Gastrocnemius medialis (tissue), 4 donors: ENCODE results near the gene DNAJC8. TPM values are rescaled to one million over a fixed set of nuclear protein-coding genes. Genes with fewer than 3 reads are reported as not detected.

ENCODE experiments used
- ATAC-seq, 2 donors: fragments of 150-250 bp; one replicate each; pipeline ENCODE4 v1.9.1; 2016
- DNase-seq, 2 donors: peaks; one replicate each; pipeline ENCODE4 v3.0.0-alpha.2; 2019
- H3K27ac ChIP-seq, 4 donors: fragments of 200-600 bp; sonication (generic); 1 replicate in 1 of 4; 2 replicates in 3 of 4; pipeline ENCODE4 v1.5.1; 2016 to 2018; ENCODE audit warnings: mild to moderate bottlenecking in 2 of 4, moderate library complexity in 1 of 4
- H3K27me3 ChIP-seq, 3 donors: fragments of 200-600 bp; sonication (generic) in 2 of 3; 1 replicate in 1 of 3; 2 replicates in 2 of 3; pipeline versions ENCODE4 v1.5.1 to v1.6.0; 2016 to 2019; ENCODE audit warnings: mild to moderate bottlenecking in 1 of 3, moderate library complexity in 1 of 3
- H3K36me3 ChIP-seq, 2 donors: fragments of 200-600 bp; sonication (generic) in 1 of 2; one replicate each; pipeline ENCODE4 v1.5.1; 2017 to 2018
- H3K4me1 ChIP-seq, 2 donors: fragments of 200-600 bp; sonication (generic) in 1 of 2; one replicate each; pipeline ENCODE4 v1.5.1; 2016 to 2017; ENCODE audit warnings: mild to moderate bottlenecking in 2 of 2
- H3K4me3 ChIP-seq, 4 donors: fragments of 200-600 bp; sonication (generic) in 3 of 4; 1 replicate in 1 of 4; 2 replicates in 3 of 4; pipeline ENCODE4 v1.5.1; 2016 to 2019; ENCODE audit warnings: mild to moderate bottlenecking in 2 of 4
- H3K9me3 ChIP-seq, 3 donors: fragments of 200-600 bp; sonication (generic) in 2 of 3; 1 replicate in 1 of 3; 2 replicates in 2 of 3; pipeline ENCODE4 v1.5.1; 2016 to 2019
- CTCF ChIP-seq, 5 experiments: fragments of 450-650 bp in 3 of 5; fragments of 200-600 bp in 2 of 5; sonication (generic) in 2 of 5; IDR thresholded peaks in 4 of 5; conservative IDR thresholded peaks in 1 of 5; 1 replicate in 4 of 5; 2 replicates in 1 of 5; pipeline ENCODE4 v1.5.1; 2016 to 2019; ENCODE audit warnings: antibody characterized with exemption in 5 of 5, mild to moderate bottlenecking in 3 of 5, moderate library complexity in 3 of 5
- POLR2A ChIP-seq, 2 donors: fragments of 450-650 bp; IDR thresholded peaks; one replicate each; pipeline ENCODE4 v1.6.1; 2017; ENCODE audit warnings: antibody characterized with exemption in 2 of 2, mild to moderate bottlenecking in 2 of 2, moderate library complexity in 2 of 2
- in situ Hi-C, 4 donors: fragments of 200-750 bp; cut with MboI; loops; one replicate each; pipeline versions ENCODE4 v1.15.0 to v1.8.0; 2017; ENCODE audit warnings: low sequenced_read_pairs in 4 of 4
- intact Hi-C: fragments of 100-400 bp; cut with DNase I; formaldehyde crosslinking; loops from one replicate; pipeline ENCODE4 v1.15.1; 2023; ENCODE audit warnings: low total_unique reads
- total RNA-seq, 4 donors: library from RNA; depleted of rRNA; stranded (reverse); fragments of >200 nt; gene quantifications; one replicate each; pipeline versions ENCODE4 v1.1.0 to v1.2.3, GENCODE V29; 2016

Gene DNAJC8
- total RNA-seq, 4 donors from 2014 or later: 37.6 to 56.1 (median 51.2) TPM

GRCh38 chr1:28190996-28191645 lies 41.7 kb downstream of the DNAJC8 start:
- Histone ChIP-seq H3K4me3 (no peak overlapping the region), H3K27ac (no peak overlapping the region), H3K9me3 (no peaks in the 10 kb centered on the region), H3K27me3 (no peaks in the 10 kb centered on the region), H3K4me1 (no peaks in the 10 kb centered on the region), H3K36me3 (no peaks in the 10 kb centered on the region)
- intact Hi-C loops: no loop called here
- no peak for ATAC-seq
- in situ Hi-C loops: no loop called here
- DNase-seq: no peak
- TF ChIP-seq POLR2A (IDR thresholded peaks at IDR 0.05) (no peak), CTCF (IDR thresholded peaks at IDR 0.05 in 4 of 5, conservative IDR thresholded peaks at IDR 0.05 in 1 of 5) (no peak)

GRCh38 chr1:28190337-28190979 lies 42.4 kb downstream of the DNAJC8 start:
- intact Hi-C loops (no loop called here), in situ Hi-C loops (no loop called here)
- Histone ChIP-seq H3K4me3 (no peak overlapping the region), H3K4me1 (no peaks in the 10 kb centered on the region), H3K36me3 (no peaks in the 10 kb centered on the region), H3K27me3 (no peaks in the 10 kb centered on the region), H3K27ac (no peak overlapping the region), H3K9me3 (no peaks in the 10 kb centered on the region)
- no peak for ATAC-seq
- no peak for DNase-seq
- TF ChIP-seq POLR2A (IDR thresholded peaks at IDR 0.05) (no peak), CTCF (IDR thresholded peaks at IDR 0.05 in 4 of 5, conservative IDR thresholded peaks at IDR 0.05 in 1 of 5) (no peak)

- Histone ChIP-seq H3K27me3 (no peaks in the 10 kb centered on the region), H3K36me3 (no peaks in the 10 kb centered on the region), H3K4me1 (no peaks in the 10 kb centered on the region), H3K27ac (no peak overlapping the region), H3K9me3 (no peaks in the 10 kb centered on the region), H3K4me3 (no peak overlapping the region)
- no peak for TF ChIP-seq CTCF (IDR thresholded peaks at IDR 0.05 in 4 of 5, conservative IDR thresholded peaks at IDR 0.05 in 1 of 5)
- no peak for TF ChIP-seq POLR2A (IDR thresholded peaks at IDR 0.05)
- DNase-seq (no peak), ATAC-seq (no peak)
- in situ Hi-C loops (no loop called here), intact Hi-C loops (no loop called here)
Observed at GRCh38 chr1:28185071-28185470, 47.8 kb downstream of the DNAJC8 start.

GRCh38 chr1:28180306-28181305 lies 52.2 kb downstream of the DNAJC8 start:
- intact Hi-C loops: no loop called here
- H3K36me3 ChIP-seq: no peaks in the 10 kb centered on the region
- no peaks in the 10 kb centered on the region for H3K4me1 ChIP-seq
- DNase-seq (no peak), ATAC-seq (no peak)
- in situ Hi-C loops: no loop called here
- no peak overlapping the region for H3K4me3 ChIP-seq
- H3K9me3 ChIP-seq: no peaks in the 10 kb centered on the region
- no peaks in the 10 kb centered on the region for H3K27me3 ChIP-seq
- TF ChIP-seq CTCF (IDR thresholded peaks at IDR 0.05 in 4 of 5, conservative IDR thresholded peaks at IDR 0.05 in 1 of 5): no peak
- no peak for TF ChIP-seq POLR2A (IDR thresholded peaks at IDR 0.05)
- H3K27ac ChIP-seq: no peak overlapping the region
